Heart left ventricle (tissue), 13 donors: Measurements from ENCODE around the gene KRTAP2-3.

ENCODE experiments used
- CTCF ChIP-seq, 12 donors: fragments of 200-600 bp; sonication (generic) in 4 of 12; IDR thresholded peaks; one replicate each; pipeline versions ENCODE4 v1.5.0 to v1.8.0; 2018 to 2022; ENCODE audit warnings: antibody characterized with exemption in 12 of 12, mild to moderate bottlenecking in 5 of 12
- POLR2A ChIP-seq, 2 donors: fragments of 450-650 bp; IDR thresholded peaks; one replicate each; pipeline ENCODE4 v1.6.1; 2017; ENCODE audit warnings: antibody characterized with exemption in 2 of 2, mild to moderate bottlenecking in 2 of 2, moderate library complexity in 2 of 2
- donor health status: ischemic (EF 13 %, LVEDD 7.1; RV severe dilation, severe dysfunction).
- donor health status: DM: no; HTN: yes; CAD: no.
- donor health status: DM: no; HTN: no; CAD: no.
- donor health status: ischemic (EF 25% LVEDD 6.9; RV normal size, moderate dysfunction).
- donor health status: ischemic (EF 25% LVEDD 5.7; RV mildly dilated, moderate dysfunction).
- donor health status: ischemic (EF 35%, LVEDD 5.7; RV mildly dilated, moderate dysfunction).
- donor health status: nonischemic (EF 11% LVEDD 7.7; RV severe dilation, severe dysfunction).
- donor health status: DM: yes; HTN: yes; CAD: no.
- donor health status: PGD.
- donor health status: ischemic (EF 29% LVEDD 5.4; RV normal size, mild dysfunction).
- donor health status: nonischemic (EF 23%, LVEDD 6.1; RV moderate dilation, normal function).

GRCh38 chr17:41054025-41054424 lies 5.9 kb downstream of the KRTAP2-3 start:
- no peak for TF ChIP-seq CTCF (IDR thresholded peaks at IDR 0.05)
- TF ChIP-seq POLR2A (IDR thresholded peaks at IDR 0.05), result no peak
